ENCODE measurements around the gene ASIC4. TPM values are rescaled to one million over a fixed set of nuclear protein-coding genes. Genes with fewer than 3 reads are reported as not detected.

The ASIC4 gene
- total and polyA plus RNA-seq, 2 of the 4 experiments (the other 2 are of a cell fraction) = 0.10 TPM; not detected in 1

- DNase-seq (no peak), ATAC-seq (ENCODE audit: low read depth) (no peak)
- Histone ChIP-seq H3K18ac (ENCODE audit: low read depth, low read length) (no peak overlapping the region), H4K8ac (ENCODE audit: low read depth in 2 of 2, low read length in 2 of 2) (no peak overlapping the region), H3K14ac (replicated peaks; ENCODE audit: low read depth, low read length) (no peak overlapping the region), H3K4me1 (ENCODE audit: control insufficient read depth, insufficient read depth, low read length) (peaks cover 13% of the 10 kb centered on the region), H2BK20ac (ENCODE audit: low read depth, low read length) (no peak overlapping the region), H3K9me3 (ENCODE audit: control insufficient read depth, insufficient read depth, low read length) (no peaks in the 10 kb centered on the region), H2BK5ac (ENCODE audit: low read depth, low read length, poor library complexity, severe bottlenecking) (no peak overlapping the region), H3K9me1 (ENCODE audit: insufficient read depth, low read length) (peaks cover 12% of the 10 kb centered on the region), H3K9ac (ENCODE audit: low read depth, low read length) (no peak overlapping the region), H3K56ac (ENCODE audit: extremely low read depth, insufficient read depth, low read length) (no peak overlapping the region), H4K5ac (ENCODE audit: low read depth, low read length) (no peak overlapping the region), H2AK9ac (replicated peaks; ENCODE audit: low read depth, low read length, poor library complexity) (no peak overlapping the region), H3K23ac (ENCODE audit: low read depth, low read length) (no peak overlapping the region), H3K27me3 (ENCODE audit: control insufficient read depth, insufficient read depth, low read length) (no peaks in the 10 kb centered on the region), H4K91ac (ENCODE audit: insufficient read depth, low read depth, low read length) (no peak overlapping the region), H3K4me3 (ENCODE audit: insufficient read depth, low read depth, low read length) (no peak overlapping the region), H2BK15ac (ENCODE audit: low read depth, low read length) (no peak overlapping the region), H3K79me1 (ENCODE audit: low read depth in 1 of 2, low read length in 2 of 2) (peaks cover 18 to 32% of the 10 kb centered on the region in 2 experiments), H2AK5ac (ENCODE audit: low read depth, low read length) (no peak overlapping the region), H2AFZ (replicated peaks; ENCODE audit: low read length, poor library complexity) (no peak overlapping the region), H3K36me3 (ENCODE audit: control insufficient read depth, insufficient read depth, low read length) (peaks cover 42% of the 10 kb centered on the region), H3K4me2 (ENCODE audit: low read depth, low read length) (no peak overlapping the region), H3K27ac (ENCODE audit: insufficient read depth, low read length) (no peak overlapping the region), H3K4ac (ENCODE audit: low read depth, low read length) (no peak overlapping the region), H4K20me1 (ENCODE audit: insufficient read depth, low read length) (no peaks in the 10 kb centered on the region), H2BK120ac (ENCODE audit: low read depth, low read length) (no peak overlapping the region)
- ChIA-PET POLR2A (ENCODE audit: unreplicated experiment) (no interaction called here), CTCF (no interaction called here)
- in situ Hi-C loops (cut with MboI; ENCODE audit: low sequenced_read_pairs) = no loop called here
- dilution Hi-C loops (cut with HindIII; ENCODE audit: low sequenced_read_pairs, unreplicated experiment) = no loop called here
- intact Hi-C loops (cut with micrococcal nuclease) = no loop called here
- BruUV-seq (replicated peaks) = no TSS peak
- 68% methylated on average over 8 of the region's 14 CpGs; no CpG with 5 or more reads in 1 of the 2 experiments for WGBS, 2 experiments (ENCODE audit: extremely low coverage in 2 of 2, insufficient read length in 1 of 2)
- TF ChIP-seq MAZ (IDR thresholded peaks at IDR 0.05; ENCODE audit: borderline replicate concordance, low read depth, low read length) = no peak
- no peak for TF ChIP-seq CEBPB (IDR thresholded peaks at IDR 0.05; ENCODE audit: low read depth, low read length)
- TF ChIP-seq RCOR1 (IDR thresholded peaks at IDR 0.05; ENCODE audit: insufficient replicate concordance, low read length) = no peak
- no peak for TF ChIP-seq SMC3 (IDR thresholded peaks at IDR 0.05; ENCODE audit: low read depth, low read length)
- TF ChIP-seq POLR2A (IDR thresholded peaks at IDR 0.05; ENCODE audit: low read depth, low read length) = no peak
- TF ChIP-seq CHD1 (IDR thresholded peaks at IDR 0.05; ENCODE audit: low read depth, low read length) = no peak
- TF ChIP-seq FOS (IDR thresholded peaks at IDR 0.05; ENCODE audit: low read depth, low read length) = no peak
- no peak for TF ChIP-seq RAD21 (IDR thresholded peaks at IDR 0.05; ENCODE audit: low read length)
- no peak for TF ChIP-seq MAFK (IDR thresholded peaks at IDR 0.05; ENCODE audit: low read depth, low read length)
- TF ChIP-seq BHLHE40 (IDR thresholded peaks at IDR 0.05; ENCODE audit: low read depth, low read length) = no peak
- TF ChIP-seq CTCF (conservative IDR thresholded peaks at IDR 0.05; ENCODE audit: low read depth, low read length) = no peak
- no peak for TF ChIP-seq MXI1 (IDR thresholded peaks at IDR 0.05; ENCODE audit: borderline replicate concordance, low read depth, low read length)
- no peak for TF ChIP-seq NFE2L2 (IDR thresholded peaks at IDR 0.05; ENCODE audit: low read depth, low read length)
- TF ChIP-seq USF2 (IDR thresholded peaks at IDR 0.05; ENCODE audit: low read depth, low read length) = no peak
- no peak for TF ChIP-seq RFX5 (IDR thresholded peaks at IDR 0.05; ENCODE audit: low read depth, low read length)
- TF ChIP-seq ELK1 (IDR thresholded peaks at IDR 0.05; ENCODE audit: borderline replicate concordance, low read depth, low read length) = no peak
Measured at GRCh38 chr2:219501849-219502248, 12.4 kb upstream of the ASIC4 start.
